Islet of Langerhans (tissue), 1 donor: ENCODE results near the gene SAMMSON.

Experiments
- FAIRE-seq: peaks from one replicate; lab custom pipeline; 2011; peaks lifted over from hg19 to GRCh38; lab: Jason Lieb, UNC

Gene SAMMSON

GRCh38 chr3:69999140-70000027 is at the start of gene SAMMSON:
SAMMSON (plus strand) TSS chr3:69999733.
- FAIRE-seq, result no peak

- no peak for FAIRE-seq
Observed at GRCh38 chr3:69951616-69952015, 47.9 kb upstream of the SAMMSON start.

- FAIRE-seq, result no peak
Observed at GRCh38 chr3:69959581-69959980, 40.0 kb upstream of the SAMMSON start.

- no peak for FAIRE-seq
Observed at GRCh38 chr3:69961706-69962439, 37.7 kb upstream of the SAMMSON start.

GRCh38 chr3:69963643-69964042 is 35.9 kb upstream of the SAMMSON start:
- no peak for FAIRE-seq

- no peak for FAIRE-seq
Observed at GRCh38 chr3:69967156-69967555, 32.4 kb upstream of the SAMMSON start.

GRCh38 chr3:69970827-69971226 is 28.7 kb upstream of the SAMMSON start:
- no peak for FAIRE-seq

- no peak for FAIRE-seq
Observed at GRCh38 chr3:69972672-69973071, 26.9 kb upstream of the SAMMSON start.

GRCh38 chr3:69976021-69976420 is 23.5 kb upstream of the SAMMSON start:
- no peak for FAIRE-seq

- no peak for FAIRE-seq
Observed at GRCh38 chr3:69983546-69984265, 15.8 kb upstream of the SAMMSON start.

GRCh38 chr3:69985266-69985665 is 14.3 kb upstream of the SAMMSON start:
- no peak for FAIRE-seq

GRCh38 chr3:69986419-69986818 is 13.1 kb upstream of the SAMMSON start:
- FAIRE-seq, result no peak

GRCh38 chr3:69987833-69988232 is 11.7 kb upstream of the SAMMSON start:
- FAIRE-seq, result no peak

- no peak for FAIRE-seq
Observed at GRCh38 chr3:69993757-69994156, 5.8 kb upstream of the SAMMSON start.

- no peak for FAIRE-seq
Observed at GRCh38 chr3:69994919-69995318, 4.6 kb upstream of the SAMMSON start.

GRCh38 chr3:69997631-69998307 is 1.8 kb upstream of the SAMMSON start:
- FAIRE-seq, result peak; percentile 24

- FAIRE-seq, result no peak
Observed at GRCh38 chr3:69998759-69999139, 784 bp upstream of the SAMMSON start.

GRCh38 chr3:70000028-70000410 is 486 bp downstream of the SAMMSON start:
- no peak for FAIRE-seq

GRCh38 chr3:70000563-70001081 is 1.1 kb downstream of the SAMMSON start:
- FAIRE-seq, result no peak

- FAIRE-seq, result peak; percentile 61
Observed at GRCh38 chr3:70003119-70003518, 3.6 kb downstream of the SAMMSON start.

- no peak for FAIRE-seq
Observed at GRCh38 chr3:70006089-70006488, 6.6 kb downstream of the SAMMSON start.

- no peak for FAIRE-seq
Observed at GRCh38 chr3:70010346-70010745, 10.8 kb downstream of the SAMMSON start.
